ENCODE results near the gene MRPS21.
"Not testable (repeated sequence)": the region's sequence is repeated elsewhere in the genome, so short reads cannot be mapped to it uniquely, and the experiment has no call there.

Gene MRPS21

DNA sequence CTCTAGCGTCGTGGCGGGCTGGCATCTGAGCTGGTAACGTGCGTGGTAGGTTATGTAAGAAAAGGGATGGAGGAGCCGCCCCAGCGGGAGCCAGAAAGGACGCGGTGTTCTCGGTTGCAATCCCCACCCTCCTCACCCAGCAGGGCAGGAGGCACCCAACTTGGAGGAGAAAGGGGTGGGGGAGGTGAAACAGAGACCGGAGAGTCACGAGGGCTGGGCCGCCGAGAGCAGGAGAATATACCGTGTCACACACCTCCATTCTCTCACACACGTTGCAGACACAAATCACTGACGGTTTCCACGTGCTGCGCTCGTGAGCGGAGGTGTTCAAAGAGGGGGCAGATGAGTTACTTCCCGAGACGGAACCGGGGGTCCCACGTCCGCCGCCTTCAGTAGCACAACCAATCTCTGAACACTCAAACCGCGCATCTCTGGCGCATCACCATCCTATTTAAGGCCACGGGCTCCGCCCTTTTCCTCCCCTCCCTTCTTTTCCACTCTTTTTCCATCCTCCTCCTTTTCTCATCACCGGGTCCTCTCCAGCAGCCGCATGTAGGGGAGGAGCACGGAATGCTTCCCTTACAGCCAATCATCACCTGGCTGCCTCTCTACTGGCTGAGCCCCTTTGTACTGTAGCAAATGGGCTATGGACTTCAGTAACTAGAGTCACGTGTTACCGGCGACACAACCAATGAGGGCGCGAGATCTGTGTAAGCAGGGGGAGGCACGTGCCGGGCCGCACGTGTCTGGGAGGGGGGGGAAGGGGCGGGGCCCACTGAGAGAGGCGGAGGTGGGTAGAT is 11.7 kb upstream of the MRPS21 start, which contains the start of gene CIART:
TSS of gene CIART (plus strand) at position 797 of the 800 bp plus-strand sequence. CDS start 714 bp downstream, outside the sequence.
- peak; percentile 98 for DNase-seq (ENCODE audit: low read depth)

DNA sequence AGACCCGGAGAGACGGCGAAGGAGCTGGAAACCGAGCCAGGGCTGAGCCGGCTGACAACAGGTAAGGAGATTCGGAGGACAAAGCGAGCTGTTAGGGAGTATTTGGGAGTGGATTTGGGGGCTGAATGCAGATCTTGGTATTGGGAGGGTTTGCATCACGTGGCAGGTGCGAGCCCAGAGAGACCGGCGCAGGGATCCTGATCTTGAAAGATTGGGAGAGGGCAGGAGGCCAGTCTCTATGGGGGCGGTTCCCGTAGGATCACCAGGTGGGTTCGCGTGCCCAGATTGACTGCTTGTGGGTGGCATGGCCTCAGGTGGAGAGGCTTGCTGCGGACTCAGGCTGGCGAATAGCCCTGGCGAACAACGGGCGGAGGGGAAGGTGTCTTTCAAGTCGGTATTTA is 11.1 kb upstream of the MRPS21 start:
- DNase-seq (ENCODE audit: low read depth): no peak

DNA sequence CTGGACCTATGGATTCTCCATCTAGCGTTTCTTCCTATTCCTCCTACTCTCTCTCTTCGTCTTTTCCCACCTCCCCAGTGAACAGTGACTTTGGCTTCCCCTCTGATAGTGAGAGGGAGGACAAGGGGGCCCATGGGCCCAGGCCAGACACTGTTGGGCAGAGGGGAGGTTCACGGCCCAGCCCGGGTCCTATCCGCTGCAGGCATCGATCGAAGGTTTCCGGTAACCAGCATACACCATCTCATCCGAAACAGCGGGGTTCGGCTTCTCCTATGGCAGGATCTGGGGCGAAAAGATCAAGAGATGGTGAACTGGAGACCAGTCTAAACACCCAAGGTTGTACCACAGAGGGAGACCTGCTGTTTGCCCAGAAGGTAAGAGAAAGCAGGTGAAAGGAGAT is 10.4 kb upstream of the MRPS21 start:
- no peak for DNase-seq (ENCODE audit: low read depth)

DNA sequence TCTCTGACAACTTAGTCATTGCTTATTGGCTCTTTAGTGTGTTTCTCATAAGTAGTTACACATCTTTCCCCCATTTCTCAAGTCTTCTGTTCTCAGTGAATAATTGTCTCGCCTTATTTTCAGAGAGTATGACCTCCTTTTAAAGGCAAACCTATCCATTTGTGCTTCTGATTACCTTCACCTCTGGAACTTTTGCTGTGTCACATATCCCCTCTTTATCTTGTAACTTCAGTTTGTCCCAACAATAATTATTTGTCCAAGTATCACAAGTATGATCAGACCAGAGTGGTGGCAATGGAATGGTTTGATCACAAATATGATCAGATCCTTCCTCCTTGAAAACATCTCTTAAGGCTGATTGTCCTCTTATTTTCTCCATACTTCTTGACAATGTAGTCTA is 5.3 kb upstream of the MRPS21 start:
- DNase-seq (ENCODE audit: low read depth): no peak

DNA sequence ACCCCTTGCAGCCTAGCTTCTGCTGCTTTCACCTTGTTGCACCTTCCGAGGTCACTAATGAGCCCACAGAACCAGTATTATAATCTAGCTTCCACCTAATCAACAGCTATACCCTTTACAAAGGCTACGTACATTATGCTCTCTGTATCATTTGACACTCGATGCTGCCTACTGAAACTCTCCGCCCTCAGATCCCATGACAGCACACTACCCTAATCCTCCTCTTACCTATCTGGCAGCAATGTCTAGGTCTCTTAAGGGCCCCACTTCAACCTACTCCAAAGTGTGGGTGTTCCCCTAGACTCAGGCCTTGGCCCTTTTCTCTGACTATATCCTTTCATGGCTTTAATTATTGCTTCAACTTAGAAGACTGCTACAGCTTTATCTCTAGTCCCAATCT is 4.8 kb upstream of the MRPS21 start:
- no peak for DNase-seq (ENCODE audit: low read depth)

DNA sequence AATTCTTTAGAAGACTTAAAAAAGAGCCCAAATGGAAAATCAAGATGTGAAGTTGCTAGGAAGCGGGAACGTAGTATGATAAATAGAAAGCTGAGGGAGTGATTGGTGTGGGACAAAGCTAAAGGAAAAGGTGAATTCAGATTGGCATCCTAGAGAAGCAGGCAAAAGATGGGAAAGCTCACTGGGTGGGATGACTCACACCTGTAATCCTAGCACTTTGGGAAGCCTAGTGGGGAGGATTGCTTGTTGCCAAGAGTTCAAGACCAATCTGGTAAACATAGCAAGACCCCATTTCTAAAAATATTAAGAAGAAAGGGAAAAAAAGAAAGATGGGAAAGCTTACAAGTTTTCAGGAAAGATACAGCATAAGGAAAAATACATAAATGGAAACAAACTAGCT is 1.8 kb downstream of the MRPS21 start:
- no peak for DNase-seq (ENCODE audit: low read depth)

DNA sequence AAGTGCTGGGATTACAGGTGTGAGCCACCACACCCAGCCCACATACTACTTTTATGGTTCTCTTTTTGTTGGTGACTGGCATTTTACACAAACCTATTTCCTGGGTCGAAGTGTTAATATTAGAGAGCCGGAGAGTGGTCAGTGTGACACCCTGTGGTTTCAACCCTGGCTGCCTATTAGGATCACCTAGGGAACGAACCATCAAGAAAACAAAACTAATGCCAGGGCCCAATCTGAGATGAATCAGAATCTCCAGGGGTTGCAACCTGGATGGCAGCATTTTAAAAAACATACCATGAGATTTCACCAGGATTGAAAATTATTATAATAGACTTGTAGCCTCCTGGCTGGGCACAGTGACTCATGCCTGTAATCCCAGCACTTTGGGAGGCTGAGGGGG is 6.1 kb downstream of the MRPS21 start:
- DNase-seq (ENCODE audit: low read depth): no peak

DNA sequence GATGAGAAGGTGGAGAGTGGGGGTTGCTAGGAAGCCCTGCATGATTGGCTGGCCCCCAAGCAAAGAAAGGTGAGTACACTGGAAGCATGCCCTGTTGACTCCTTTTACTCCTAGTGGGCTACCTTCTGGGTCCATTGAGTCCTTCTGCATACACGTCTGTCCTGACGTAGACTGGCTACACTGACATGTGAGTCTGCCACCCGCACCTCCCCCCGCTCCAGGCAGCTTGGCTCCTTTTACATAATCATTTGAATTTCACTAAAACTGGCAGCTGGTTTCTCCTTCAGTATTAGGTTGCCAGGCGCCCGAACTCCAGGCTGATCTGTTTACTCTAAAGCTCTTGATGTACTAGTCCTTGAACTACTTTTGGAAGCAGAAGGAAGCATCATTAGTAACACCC is 8.7 kb downstream of the MRPS21 start:
- peak; percentile 19 for DNase-seq (ENCODE audit: low read depth)

DNA sequence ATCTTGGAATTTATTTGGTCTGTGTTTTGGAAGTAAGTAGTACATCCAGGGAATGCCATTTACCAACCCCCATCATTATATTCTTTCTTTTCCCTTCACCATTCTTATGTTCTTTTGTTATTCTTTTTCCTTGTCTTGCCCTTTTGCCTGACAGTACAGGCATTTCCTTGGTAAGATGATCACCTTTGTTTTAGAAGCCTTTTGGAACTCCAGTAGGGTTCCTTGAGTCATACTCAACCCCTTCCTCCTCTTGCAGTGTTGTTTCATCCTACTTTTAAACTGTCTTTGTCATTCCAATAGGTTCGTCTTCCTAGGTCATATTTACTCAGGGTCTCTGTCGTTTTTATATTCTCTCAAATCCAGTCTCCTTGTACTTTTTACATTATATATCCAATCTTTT is 9.2 kb downstream of the MRPS21 start:
- DNase-seq (ENCODE audit: low read depth): no peak

DNA sequence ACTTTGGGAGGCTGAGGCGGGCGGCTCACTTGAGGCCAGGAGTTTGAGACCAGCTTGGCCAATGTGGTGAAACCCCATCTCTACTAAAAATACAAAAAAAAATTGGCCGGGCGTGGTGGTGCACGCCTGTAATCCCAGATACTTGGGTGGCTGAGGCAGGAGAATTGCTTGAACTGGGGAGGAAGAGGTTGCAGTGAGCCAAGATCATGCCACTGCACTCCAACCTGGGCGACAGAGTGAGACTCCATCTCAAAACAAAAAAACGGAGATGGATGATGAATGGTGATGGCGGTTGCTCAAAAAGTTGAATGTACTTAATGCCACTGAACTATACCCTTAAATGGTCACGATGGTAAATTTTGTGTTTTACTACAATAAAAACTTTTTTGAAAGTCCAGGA is 14.9 kb downstream of the MRPS21 start:
- DNase-seq (ENCODE audit: low read depth): not testable (repeated sequence)

DNA sequence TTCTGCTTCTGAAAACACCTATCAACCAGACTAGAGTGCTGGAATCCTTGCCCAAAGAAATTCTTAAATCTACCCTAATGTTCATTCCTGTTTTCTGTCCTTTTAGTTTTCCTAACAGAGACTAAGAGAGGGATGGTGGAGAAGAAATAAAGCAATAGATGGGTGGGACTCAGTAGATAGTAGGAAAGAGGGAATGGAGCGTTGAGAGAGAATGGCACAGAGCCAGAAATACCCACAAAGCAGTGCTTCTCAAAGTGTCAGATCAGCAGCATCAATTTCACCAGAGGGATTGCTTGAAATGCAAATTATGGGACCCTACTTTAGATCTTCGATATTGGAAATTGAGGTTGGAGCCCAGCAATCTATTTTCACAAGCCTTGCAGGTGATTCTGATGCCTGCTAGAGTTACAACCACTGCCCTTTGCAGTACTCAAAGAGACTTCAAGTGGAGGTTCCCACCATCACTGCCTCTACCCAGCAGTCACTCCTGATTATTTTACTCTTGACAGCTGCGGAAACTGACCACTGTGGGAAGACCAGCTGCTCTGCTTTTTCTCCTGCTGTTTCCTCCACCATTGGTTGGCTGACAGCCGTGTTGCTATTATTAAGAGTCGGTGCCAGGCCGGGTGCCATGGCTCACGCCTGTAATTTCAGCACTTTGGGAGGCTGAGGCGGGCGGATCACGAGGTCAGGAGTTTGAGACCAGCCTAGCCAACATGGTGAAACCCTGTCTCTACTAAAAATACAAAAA is 16.3 kb downstream of the MRPS21 start:
- no peak for DNase-seq (ENCODE audit: low read depth)

DNA sequence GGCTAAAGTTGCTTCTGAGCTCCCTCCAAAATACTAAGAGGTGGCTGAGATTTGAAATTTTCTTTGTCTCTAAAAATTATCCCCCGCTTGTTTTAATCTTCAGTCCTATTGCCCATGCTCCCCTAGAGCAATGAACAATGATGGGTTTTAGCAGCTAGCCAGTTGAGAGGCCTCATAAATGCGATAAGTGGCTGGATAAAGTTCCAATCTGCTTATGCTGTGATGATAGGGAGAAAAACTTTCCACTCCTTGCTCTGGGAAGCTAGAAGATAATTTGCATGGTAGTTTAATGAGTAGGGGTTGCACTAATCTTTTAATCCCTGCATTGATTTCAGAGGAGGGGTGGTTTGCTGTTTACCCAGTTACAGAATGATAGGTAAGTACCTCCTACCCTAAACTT is 18.1 kb downstream of the MRPS21 start:
- no peak for DNase-seq (ENCODE audit: low read depth)

DNA sequence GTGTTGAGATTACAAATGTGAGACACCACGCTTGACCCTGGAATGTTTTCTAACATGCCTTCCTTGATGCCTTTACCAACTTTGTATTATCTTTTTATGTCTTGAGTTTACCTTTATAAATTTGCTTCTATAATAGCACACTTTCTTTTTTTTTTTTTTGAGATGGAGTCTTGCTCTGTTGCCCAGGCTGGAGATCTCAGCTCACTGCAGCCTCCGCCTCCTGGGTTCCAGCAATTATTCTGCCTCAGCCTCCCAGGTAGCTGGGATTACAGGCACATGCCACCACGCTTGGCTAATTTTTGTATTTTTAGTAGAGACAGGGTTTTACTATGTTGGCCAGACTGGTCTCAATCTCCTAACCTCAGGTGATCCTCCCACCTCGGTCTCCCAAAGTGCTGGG is 21.0 kb downstream of the MRPS21 start:
- DNase-seq (ENCODE audit: low read depth): not testable (repeated sequence)

DNA sequence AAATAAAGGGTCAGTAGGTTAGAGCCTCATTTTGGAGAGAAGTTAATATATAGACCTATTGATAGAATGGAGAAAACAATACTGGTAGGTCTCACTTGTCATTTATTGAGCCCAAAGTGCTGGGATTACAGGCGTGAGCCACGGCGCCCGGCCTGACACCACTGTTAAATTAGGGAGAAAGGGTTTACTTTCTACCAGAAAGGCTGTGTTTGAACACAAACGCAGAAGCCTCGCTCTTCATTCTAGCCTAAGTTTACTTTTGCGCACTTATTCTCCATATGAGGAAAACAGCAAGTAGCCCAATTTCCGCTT is 27.0 kb downstream of the MRPS21 start:
- no peak for DNase-seq (ENCODE audit: low read depth)

DNA sequence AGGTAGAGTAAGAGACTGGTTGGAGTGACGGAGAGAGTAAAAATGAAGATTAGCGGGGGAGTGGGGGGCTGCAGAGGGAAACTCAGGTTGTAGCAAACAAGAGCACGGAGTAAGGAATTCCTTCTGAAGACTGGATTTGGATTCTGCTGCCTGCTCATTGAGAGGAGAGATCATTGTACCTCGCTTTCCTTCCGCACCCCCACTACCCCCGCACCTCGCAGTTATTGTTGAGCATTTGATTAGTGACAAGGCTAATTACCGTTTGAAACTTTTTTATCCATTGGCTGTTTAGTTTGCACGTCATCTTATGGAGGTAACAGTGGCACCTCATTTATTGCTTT is 28.1 kb downstream of the MRPS21 start:
- no peak for DNase-seq (ENCODE audit: low read depth)

DNA sequence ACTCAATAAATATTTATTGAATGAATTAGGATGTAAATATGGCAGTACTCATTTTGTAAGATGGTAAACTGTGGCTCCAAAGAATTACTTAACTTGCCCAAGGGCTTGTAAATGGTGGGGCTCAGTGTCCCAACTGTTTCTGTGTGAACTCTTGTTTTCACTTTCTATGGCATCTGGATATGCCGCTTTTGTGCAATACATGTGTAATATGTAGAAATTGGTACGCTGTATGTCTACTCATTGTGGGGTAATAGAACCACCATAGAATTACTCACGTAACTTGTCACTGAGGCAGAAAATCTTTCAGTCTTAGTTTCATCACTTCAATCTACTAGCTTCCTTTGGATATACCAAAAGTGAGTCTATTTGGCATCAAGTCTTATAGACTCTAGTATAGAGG is 28.6 kb downstream of the MRPS21 start:
- peak; percentile 56 for DNase-seq (ENCODE audit: low read depth)

DNA sequence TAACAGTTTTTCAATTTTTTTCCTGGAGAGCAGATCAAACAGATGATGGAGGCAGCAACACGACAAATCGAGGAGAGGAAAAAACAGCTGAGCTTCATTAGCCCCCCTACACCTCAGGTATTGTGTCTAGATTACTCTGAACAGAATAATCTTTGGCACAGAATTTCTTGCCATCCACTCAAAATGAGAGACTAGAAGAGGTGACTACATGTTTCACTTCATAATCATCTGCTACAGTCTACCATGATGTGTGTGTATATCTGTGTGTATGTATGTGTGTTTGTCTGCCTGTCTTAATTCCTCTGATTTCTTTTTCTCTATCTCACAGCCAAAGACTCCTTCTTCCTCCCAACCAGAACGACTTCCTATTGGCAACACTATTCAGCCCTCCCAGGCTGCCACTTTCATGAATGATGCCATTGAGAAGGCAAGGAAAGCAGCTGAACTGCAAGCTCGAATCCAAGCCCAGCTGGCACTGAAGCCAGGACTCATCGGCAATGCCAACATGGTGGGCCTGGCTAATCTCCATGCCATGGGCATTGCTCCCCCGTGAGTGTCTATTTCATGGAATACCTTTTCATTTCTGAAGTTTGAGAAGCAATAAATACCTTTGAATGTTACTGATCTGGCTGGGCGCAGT is 39.1 kb downstream of the MRPS21 start:
- DNase-seq (ENCODE audit: low read depth): no peak

DNA sequence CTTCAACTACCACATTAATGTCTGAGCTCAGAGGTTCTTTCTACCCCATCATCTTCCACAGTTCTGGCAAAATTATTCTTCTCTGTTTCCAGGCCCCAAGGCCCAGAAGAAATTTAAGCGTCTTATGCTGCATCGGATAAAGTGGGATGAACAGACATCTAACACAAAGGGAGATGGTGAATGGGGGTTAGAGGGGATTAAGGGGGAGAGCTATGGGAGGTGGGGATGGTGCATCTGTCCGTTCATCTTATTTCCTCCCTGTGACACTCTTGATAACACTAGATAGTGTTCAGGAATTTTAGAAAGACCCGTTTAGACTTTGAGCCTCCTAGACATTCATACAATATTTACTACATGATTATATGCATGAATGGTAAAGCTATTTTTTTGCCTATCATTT is 52.7 kb downstream of the MRPS21 start:
- DNase-seq (ENCODE audit: low read depth): no peak

DNA sequence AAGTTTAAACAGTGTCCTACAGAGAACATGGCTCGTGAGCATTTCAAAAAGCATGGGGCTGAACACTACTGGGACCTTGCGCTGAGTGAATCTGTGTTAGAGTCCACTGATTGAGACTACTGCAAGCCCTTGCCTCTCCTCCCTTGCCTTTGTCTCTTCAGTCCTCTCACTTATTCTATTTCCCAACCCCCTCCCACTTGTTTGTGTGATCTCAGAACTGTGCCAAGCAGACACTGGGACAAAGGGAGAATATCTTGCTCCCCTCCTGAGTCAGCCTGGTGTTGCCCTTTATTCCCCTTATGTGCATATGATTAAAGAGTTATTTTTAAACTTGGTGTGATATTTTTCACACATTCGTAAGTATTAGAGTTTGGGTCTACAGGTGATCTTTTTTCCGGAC is 59.2 kb downstream of the MRPS21 start:
- no peak for DNase-seq (ENCODE audit: low read depth)
